Stromal cell of bone marrow (primary cell): ENCODE data around the gene CERKL.

Experiments used
- DNase-seq: peaks from one replicate; pipeline ENCODE4 v3.0.0-alpha.2; 2012; ENCODE audit warnings: low read depth

CERKL gene

DNA sequence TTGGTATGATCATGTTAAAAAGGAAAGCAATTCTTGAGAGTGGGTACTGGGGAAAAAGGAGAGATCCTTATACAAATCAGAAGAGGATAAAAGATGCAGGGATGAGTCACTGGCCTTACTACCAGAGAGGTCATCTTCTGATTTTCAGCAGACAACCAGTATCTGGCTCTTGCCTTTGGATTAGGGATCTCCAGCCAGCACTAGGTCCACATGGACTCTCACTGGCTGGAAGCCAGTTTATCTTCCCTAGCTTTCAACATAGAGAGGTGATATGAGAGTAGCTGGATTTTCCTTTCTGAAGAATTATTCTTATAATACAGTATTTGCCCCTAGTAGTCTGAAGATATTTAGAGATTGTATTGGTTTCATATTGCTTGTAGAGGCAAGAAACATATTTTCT is 30.2 kb downstream of the CERKL start:
- DNase-seq = no peak

DNA sequence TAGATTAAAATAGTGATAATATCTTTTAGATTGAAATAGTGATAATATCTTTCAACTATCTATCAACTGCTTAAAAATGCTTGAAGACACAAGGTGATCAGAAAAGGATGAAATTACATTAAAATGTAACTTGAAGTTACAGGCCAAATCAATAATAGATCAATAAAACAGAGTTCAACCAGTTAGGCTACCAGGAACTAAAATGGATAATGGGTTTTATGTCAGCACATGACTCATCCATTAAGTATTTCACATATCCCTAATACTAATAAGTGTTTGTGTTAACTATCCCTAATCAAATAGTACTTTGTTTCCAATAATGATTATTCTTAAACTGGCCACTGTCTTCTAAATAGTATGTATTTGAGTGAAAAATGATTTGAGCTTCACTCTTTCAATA is 33.7 kb downstream of the CERKL start:
- DNase-seq = no peak

DNA sequence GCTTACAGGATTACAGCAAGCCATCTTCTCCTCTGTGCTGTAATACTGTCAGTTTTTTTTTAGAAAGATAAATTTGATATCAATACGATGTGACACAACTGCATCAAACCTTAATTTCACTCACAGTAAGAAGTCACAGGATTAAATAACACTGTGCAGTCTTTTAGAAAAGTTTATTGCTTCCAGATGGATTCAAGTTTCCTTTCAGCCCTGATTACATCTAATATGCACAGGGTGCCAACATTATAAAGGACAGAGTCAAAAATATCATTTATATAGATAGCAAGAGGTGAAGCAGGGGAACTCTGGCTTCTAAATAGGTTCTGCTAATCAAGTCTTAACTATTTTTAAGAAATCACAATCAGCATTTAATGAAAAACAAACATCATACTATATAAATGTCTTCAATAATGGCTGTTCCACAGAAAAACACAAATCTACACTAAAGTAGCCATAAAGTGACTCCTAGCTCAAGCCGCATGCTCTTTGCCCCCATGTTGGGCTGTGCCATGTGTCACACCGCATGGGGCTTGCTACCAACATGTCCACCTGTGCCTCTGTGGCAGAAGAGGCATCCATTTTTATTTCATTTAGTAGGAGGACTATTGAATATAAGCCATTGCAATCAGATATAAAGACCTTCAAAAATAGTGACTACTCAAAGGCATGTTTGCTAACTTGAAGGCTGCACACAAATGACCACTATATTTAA is 35.0 kb downstream of the CERKL start:
- DNase-seq = no peak

DNA sequence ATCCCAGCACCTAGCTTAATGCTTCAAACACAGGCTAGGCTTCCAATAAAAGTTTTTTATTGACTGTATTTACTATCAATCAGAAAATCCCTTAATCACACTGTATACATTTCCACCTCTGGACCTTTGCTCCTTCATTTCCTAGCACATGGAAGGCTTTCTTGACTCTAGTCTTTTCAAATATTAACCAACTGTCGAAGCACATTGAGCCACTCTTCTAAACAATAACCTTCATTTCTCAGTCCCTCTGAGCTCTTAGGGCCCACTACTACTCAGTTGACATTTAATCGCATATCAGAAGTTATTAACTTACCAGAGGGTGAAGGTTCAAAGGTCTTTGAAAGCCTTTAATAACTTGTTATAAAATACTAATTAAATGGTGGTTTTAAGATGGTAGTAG is 37.4 kb downstream of the CERKL start:
- DNase-seq = no peak

DNA sequence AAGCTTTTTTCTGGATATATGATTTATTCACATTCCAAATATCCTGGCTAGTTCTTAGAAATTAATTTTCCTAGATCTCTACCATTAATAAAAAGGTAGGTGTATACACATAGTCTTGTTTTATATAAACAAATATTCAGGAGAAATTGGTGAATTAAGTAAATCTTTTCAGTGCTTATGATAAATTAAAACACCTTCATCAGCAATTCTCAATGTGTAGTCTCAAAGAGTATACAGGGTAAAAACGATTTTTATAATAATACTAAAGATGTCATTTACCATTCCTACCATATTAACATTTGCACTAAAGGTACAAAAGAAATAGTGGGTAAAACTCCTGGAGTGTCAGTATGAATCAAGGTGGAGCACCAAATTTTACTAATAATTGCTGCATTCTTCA is 40.2 kb downstream of the CERKL start:
- DNase-seq = no peak

DNA sequence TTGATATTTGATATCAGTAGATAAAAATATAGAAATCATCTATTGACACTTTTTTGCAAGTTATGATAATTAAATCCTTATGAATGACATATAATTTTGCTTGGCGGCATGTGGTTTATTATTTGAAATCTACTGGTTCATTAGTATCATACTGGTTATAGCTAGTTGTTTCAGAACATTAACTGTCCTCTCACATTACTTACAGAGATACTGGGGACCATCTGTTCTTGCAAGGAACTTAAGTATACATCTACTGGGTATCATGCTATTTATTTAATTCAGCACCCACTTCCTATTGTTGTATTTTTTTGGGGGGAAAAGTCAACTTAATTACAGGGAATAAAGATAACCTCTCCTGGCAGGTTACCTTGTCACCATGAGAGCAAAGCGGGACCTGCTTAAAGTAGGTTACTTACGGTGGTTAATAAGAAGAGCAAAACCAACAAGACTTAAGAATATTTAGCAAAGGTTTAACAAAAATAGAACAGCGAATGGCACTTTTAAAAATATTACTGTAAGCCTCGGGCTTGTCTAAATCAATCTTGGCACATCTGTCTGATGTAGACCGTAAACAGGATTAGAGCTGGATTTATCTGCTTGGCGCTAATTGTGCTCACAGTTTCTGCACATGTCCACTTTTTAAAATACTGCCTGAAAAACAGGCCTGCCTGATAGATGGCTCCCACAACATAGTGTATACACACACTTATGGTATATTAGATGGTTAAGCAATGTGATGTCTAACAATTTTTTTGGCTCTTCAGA is 41.8 kb downstream of the CERKL start:
- no peak for DNase-seq

DNA sequence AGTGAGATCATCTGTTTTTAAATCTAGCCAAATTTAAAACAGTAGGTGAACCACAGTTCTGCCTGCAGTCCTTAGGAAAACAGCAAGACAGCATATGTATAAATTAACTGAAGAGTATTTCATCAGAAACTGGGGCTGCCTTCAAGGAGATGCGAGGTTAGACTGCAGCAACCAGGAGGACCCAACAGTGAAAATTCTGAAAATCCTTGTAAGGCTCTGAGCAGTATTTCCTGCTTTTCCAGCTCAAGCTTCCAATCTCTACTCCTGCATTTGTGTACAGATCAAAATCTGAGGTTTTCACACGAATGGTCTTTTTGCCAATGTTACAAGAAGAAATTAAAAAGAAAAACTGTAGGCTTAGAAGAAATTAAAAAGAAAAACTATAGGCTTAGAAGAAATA is 43.7 kb downstream of the CERKL start:
- no peak for DNase-seq

DNA sequence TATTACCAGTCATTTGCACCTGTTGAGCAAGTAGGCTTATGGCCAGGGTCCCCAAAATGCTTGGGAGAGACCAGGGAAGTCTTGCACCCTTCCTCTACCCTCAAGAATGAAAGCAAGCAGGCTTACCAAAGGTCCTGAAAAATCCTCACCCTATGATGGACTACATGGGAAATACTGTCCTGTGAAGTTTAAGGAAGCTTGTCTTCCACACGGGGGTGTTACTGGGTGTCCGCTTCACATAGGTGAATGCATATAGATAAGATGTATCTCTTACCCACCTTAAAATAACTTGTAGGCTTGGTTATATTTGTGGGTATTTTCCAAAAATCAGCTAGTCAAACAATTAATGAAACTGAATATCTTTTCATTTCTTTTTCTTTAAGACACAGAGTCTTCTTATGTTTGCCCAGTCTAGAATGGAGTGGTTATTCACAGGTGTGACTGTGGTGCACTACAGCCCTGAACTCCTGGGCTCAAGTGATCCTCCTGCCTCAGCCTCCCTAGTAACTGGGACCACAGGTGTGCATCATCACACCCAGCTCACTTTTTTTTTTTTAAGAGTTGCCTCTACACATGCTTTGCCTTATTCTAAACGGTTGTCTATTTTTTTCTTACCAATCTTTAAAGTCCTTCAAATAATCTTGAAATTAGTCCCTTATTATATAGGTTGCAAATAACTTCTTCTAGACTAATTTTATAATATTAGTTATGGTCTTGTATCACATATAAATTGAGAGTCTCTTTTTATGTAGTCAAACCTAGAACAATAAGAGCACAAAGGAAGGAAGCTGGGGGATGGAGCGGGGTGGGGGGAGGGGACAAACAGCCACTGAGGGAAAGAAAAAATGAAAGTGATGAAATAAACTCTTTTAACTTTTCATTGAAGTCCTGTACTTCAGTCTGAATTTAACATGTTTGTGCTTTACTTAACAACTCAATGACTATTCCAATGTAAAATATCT is 49.0 kb downstream of the CERKL start:
- DNase-seq = no peak

DNA sequence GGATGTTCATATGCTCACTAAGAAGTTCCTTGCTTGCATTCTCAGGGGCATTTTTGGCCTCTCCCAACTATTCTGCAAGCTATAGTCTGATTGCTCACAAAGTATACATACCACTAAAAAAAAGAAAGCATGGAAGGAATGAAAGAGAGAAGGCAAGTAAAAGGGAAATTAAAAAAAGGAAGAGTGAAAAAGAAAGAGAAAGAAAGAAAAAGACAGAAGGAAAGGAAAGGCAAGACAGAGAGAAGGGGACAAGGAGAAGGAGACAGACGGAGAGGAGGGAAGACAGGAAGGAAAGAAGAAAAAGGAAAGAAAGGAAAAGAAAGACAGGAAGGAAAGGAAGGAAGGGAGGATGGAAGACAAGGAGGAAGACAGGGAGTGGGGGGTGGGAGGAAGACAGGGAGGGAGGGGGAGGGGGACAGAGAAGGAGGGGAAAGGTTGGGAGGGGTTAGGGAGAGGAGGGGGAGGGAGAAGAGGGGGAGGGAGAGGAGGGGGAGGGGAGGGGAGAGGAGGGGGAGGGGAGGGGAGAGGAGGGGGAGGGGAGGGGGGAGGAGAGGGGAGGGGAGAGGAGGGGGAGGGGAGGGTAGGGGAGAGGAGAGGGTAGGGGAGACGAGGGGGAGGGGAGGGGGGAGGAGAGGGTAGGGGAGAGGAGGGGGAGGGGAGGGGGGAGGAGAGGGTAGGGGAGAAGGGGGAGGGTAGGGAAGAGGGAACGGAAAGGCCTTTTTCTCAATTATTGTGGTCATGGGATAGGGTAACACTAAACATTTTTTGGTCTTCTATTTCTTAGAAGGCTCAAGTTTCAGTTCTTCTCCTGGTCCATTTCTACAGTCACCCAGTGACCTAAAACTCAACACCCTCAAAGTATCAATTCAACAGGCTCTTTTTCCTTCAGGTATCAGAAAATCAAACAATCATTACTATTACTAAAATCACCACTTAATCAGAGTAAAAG is 50.7 kb downstream of the CERKL start:
- no peak for DNase-seq

DNA sequence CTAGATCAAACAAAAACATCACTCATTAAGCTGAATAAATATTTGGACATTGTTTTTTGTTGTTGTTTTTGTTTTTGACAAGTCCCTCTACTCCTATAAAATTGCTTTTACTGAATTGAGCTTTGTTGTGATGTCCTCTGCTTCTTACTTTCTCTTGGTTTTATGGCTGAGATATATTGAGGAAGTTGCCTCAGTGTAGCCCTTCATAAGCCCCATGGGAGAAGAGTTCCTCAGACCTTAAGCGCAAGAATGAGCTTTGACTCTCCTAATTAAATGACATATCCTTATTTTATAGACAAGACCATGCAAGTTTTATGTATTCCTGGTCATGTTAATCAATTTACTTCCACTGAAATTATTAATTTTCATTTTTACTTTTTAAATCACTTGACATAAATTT is 54.9 kb downstream of the CERKL start:
- no peak for DNase-seq

DNA sequence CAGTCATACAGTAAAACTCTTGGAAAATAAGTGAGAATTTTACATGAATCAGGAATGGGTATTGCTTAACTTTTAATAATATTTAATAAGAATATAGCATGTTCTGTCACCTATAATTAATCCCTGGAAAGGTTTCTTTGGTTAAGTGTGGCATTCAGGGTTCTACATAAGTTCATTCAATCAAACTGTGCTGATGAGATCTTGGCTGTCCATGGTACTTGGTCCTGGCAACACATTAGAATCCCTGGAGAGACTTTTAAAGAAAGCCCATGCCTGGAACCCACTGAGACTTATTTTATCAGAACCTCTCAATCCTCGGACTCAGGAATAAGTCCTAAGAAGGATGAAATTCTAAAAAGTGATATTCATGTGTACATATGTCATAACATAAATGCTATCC is 60.3 kb downstream of the CERKL start:
- no peak for DNase-seq

DNA sequence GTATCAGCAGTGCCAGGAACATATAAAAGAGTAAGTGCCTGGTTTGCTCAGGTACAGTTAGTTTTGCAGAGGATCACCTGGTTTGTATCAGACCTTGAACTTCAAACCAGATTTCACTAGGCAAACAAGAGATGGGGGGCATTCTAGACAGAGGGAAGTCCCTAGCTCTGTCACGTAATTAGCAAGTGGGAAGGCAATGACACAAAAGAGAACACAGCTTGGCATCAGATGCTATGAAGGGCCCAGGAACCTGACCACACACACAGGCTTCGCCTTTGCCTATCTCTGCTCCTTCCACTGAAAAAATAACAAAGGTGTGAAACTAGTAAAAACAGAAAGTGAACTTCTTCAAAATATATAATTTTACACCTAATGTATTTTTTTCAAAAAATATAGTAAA is 62.6 kb downstream of the CERKL start:
- no peak for DNase-seq

DNA sequence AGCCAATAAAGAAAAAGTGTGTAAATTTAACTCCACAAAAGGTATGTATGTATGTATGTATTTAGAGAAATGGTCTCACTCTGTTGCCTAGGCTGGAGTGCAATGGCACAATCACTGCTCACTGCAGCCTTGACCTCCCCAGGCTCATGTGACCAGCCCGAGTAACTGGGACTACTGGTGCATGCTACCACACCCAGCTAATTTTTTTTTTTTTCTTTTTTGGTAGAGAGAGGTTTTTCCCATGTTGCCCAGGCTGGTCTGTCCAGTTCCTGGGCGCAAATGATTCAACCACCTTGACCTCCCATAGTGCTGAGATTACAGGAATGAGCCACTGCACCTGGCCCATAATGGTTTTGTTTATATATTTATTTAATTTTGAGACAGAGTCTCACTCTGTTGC is 67.1 kb downstream of the CERKL start:
- no peak for DNase-seq

DNA sequence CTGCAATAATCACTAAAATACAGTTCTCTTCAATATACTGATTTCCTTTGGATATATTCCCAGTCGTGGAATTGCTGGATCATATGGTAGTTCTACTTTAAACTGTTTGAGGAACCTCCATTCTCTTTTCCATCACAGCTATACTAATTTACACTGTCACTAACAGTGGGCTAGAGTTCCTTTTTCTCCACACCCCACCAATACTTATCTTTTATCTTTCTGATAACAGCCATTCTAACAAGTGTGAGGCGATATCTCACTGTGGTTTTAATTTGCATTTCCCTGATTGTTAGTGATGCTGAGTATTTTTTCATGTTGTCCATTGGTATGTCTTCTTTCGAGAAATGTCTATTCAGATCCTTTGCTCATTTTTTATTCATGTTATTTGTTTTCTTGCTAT is 68.4 kb downstream of the CERKL start:
- no peak for DNase-seq

DNA sequence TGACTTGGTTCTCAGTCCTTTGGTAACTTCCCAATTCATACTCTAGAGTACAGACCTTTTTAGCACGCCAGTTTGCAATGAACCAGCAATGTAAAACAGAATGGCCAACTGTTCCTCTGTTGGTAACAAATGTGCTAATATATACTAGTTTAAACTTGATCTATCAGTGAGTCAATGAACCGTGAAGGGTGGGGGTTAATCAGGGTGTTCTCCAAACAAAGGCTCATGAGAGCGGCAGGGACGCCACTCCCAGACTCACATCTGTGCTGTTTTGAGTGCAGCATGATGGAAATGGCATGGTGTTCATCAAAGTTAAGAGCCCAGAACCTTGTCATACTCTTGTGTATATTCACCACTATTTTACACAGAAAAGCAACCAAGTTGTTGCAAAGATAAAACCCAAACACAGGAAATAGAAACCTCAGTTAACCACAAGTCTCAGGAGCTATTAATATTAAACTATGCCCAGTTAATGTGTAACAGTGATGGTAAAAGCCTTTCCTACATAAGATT is 70.3 kb downstream of the CERKL start:
- DNase-seq = no peak

DNA sequence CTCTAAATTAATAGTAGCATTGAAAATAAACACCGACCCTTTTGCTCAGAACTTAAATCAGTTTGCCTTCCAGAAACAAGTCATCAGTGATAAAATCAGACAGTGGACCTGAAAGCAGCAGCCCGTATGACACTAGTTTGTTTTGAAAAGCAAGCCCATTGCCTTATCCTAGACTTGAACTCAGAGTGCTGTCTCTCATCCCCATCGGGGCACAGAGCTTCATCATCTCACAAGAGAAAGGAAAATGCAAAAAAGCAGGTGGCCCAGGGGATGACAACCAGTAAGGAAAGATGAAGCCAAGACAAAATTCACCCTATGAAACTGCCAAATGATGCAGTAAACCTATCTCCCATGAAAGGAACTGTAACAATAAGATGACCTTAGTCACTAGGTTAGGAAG is 71.2 kb downstream of the CERKL start:
- no peak for DNase-seq

DNA sequence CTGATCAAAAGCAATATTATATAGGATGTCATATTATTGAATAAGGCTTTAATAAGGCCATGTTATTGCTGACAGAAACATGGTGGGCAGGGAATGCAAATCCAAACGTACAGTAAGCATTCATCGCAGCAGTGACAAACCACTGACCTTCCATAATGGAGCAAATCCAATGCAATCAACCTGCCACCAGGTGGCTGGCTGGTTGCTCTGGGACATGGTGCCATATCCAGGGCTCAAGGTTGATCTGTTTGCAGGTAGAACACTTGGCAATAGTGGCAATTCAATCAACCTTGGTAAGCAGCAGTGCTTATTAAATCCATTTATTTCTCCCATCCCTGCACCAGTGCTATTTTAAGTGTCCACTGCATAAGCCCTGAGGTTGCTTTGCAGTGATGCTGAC is 75.4 kb downstream of the CERKL start:
- no peak for DNase-seq

DNA sequence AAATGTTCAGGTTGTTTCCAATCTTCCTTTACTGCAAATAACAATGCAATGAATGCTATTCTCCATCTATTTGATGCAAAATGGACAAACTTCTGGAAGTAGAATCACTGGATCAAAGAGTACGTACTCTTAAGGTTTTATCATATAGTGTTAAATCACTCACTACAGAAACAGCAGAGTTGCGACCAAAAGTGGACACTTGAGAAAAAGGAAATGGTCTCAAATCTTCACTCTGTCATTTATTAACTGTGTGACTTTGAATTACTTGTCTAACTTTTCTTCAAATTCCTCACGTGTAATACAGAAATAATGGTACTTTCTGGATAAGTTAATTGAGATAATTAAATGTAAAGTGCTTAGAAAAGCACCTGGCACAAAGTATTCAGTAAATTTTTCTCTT is 78.1 kb downstream of the CERKL start:
- no peak for DNase-seq

DNA sequence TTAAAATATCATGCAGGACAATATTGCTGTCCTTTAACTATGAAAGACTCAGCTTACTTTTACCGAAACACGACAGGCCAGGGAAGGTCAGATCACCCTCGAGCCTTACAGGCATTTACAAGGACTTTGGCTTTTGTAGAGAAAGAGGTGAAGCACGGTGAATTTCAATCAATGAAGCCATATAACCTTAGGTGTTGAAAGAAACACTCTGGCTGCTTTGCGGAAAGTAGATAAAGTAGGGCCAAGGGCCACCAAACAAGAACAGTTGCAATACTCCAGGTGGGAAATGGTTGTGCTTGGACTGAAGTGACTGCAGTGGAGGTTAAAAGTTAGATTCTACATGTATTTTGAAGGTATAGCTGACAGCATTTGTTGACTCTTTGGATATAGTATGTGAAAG is 80.5 kb downstream of the CERKL start:
- no peak for DNase-seq

DNA sequence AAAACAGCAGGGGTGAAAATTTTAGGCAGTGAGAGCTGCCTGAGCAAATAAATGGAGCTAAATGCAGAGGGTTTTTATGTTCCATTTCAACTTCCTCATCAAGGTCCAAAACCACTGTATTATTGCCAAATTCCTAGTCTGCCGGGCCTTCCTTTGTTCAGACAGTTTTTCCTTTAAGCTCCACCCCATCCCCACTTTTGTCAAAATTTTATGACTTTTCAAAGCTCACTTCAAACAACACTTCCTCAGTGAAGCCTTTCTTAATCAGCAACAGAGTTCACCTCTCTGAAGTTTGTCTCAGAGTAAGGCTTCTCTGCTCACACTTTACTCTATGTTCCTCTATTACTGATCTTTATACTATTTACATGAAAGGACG is 81.3 kb downstream of the CERKL start:
- no peak for DNase-seq

DNA sequence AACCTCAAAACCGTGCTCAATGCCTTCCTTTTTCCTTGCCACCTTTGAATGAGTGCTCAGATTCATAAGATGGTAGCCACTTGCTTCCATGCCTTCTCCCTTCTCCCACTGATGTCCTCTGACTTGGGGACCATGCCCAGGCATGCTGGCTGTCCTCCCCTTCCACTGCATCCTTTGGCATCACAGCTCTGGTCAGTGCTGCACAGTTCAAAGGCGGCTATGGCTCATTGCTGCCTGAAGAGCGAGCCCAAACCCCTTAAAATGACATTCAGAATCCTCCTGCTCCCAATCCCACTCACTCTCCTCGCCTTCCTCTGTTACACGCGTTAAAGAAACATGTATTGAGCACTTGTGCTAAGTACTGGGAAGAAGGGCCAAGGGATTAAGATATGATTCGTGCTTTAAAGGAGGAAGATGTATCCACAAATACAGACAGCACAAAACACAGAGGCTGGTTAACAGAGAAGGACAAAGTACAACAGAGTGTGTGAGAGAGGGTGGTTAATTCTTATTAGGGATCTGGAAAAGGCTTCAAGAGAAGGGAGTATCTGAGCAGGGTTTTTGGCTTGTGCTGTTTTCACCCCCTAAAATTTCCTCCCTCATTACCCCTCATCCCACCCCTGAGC is 81.8 kb downstream of the CERKL start:
- DNase-seq = no peak
